WTC11 (cell line): ENCODE results near the gene RGN. TPM values are rescaled to one million over a fixed set of nuclear protein-coding genes. Genes with fewer than 3 reads are reported as not detected.
"Not testable (repeated sequence)": the region's sequence is repeated elsewhere in the genome, so short reads cannot be mapped to it uniquely, and the experiment has no call there.

Experiments
- ATAC-seq: fragments of 200-7000 bp; cut with Tn5 transposase; 2 replicates; pipeline ENCODE4 v1.10.0; 2021; ENCODE audit warnings: mild to moderate bottlenecking, moderate library complexity
- CTCF ChIA-PET: fragments of 300-600 bp; sonication (Branson Sonifier 250); formaldehyde crosslinking; loops from one replicate; lab custom pipeline; 2021; ENCODE audit warnings: antibody characterized with exemption; lab: Charles Lee
- POLR2A ChIA-PET: fragments of 350-600 bp; sonication (Branson Sonifier 250); formaldehyde crosslinking; loops from one replicate; lab custom pipeline; 2021; ENCODE audit warnings: antibody characterized with exemption; lab: Charles Lee
- DNase-seq: peaks from one replicate; pipeline ENCODE4 v3.0.0; 2021; ENCODE audit warnings: low spot score
- H3K27ac Mint-ChIP-seq: 2 replicates; pipeline ENCODE4 v1.8.0; 2021; ENCODE audit warnings: mixed read lengths
- H3K27me3 Mint-ChIP-seq: 2 replicates; pipeline ENCODE4 v1.8.0; 2021; ENCODE audit warnings: low read depth, mild to moderate bottlenecking, moderate library complexity, mixed read lengths
- H3K36me3 Mint-ChIP-seq: 2 replicates; pipeline ENCODE4 v1.8.0; 2021; ENCODE audit warnings: mixed read lengths
- H3K4me1 Mint-ChIP-seq: 2 replicates; pipeline ENCODE4 v1.8.0; 2022; ENCODE audit warnings: mixed read lengths
- H3K4me3 Mint-ChIP-seq: 2 replicates; pipeline ENCODE4 v1.8.0; 2021; ENCODE audit warnings: mild to moderate bottlenecking, moderate library complexity, mixed read lengths
- H3K9me3 Mint-ChIP-seq: 2 replicates; pipeline ENCODE4 v1.8.0; 2021; ENCODE audit warnings: mixed read lengths
- ATF6 ChIP-seq: sonication (generic); formaldehyde crosslinking; IDR thresholded peaks from 2 replicates; pipeline ENCODE4 v1.8.1; 2023; ENCODE audit warnings: mild to moderate bottlenecking, missing genetic modification reagents
- CBFB ChIP-seq: sonication (generic); formaldehyde crosslinking; IDR thresholded peaks from 2 replicates; pipeline ENCODE4 v1.8.1; 2022; ENCODE audit warnings: mild to moderate bottlenecking, low read depth, missing genetic modification reagents
- CREB1 ChIP-seq: sonication (generic); formaldehyde crosslinking; IDR thresholded peaks from 2 replicates; pipeline ENCODE4 v1.8.0; 2023; ENCODE audit warnings: mild to moderate bottlenecking, missing genetic modification reagents
- CTCF ChIP-seq: fragments of 200-600 bp; IDR thresholded peaks from 2 replicates; pipeline ENCODE4 v1.8.0; 2022; ENCODE audit warnings: antibody characterized with exemption
- ERG ChIP-seq: fragments of 250-450 bp; sonication (Bioruptor Pico); IDR thresholded peaks from 2 replicates; pipeline ENCODE4 v1.8.0; 2021; ENCODE audit warnings: mild to moderate bottlenecking
- ETV6 ChIP-seq: sonication (generic); formaldehyde crosslinking; IDR thresholded peaks from 2 replicates; pipeline ENCODE4 v1.8.1; 2022; ENCODE audit warnings: mild to moderate bottlenecking, missing genetic modification reagents
- FOXJ3 ChIP-seq: sonication (generic); formaldehyde crosslinking; IDR thresholded peaks from 2 replicates; pipeline ENCODE4 v1.9.0; 2021; ENCODE audit warnings: missing genetic modification reagents, mild to moderate bottlenecking, borderline replicate concordance
- FOXK1 ChIP-seq: sonication (generic); formaldehyde crosslinking; IDR thresholded peaks from 2 replicates; pipeline ENCODE4 v1.8.0; 2022; ENCODE audit warnings: mild to moderate bottlenecking, moderate library complexity, missing genetic modification reagents
- FOXP1 ChIP-seq: sonication (generic); formaldehyde crosslinking; IDR thresholded peaks from 2 replicates; pipeline ENCODE4 v1.8.0; 2022; ENCODE audit warnings: missing genetic modification reagents, mild to moderate bottlenecking, moderate library complexity, borderline replicate concordance
- GABPB1 ChIP-seq: sonication (generic); formaldehyde crosslinking; IDR thresholded peaks from 2 replicates; pipeline ENCODE4 v1.8.1; 2023; ENCODE audit warnings: mild to moderate bottlenecking, missing genetic modification reagents
- GRHL2 ChIP-seq: fragments of 250-450 bp; sonication (Bioruptor Pico); IDR thresholded peaks from 2 replicates; pipeline ENCODE4 v1.8.0; 2022; ENCODE audit warnings: mild to moderate bottlenecking, moderate library complexity; ENCODE audit not compliant: insufficient replicate concordance, severe bottlenecking
- JAZF1 ChIP-seq: fragments of 250-450 bp; sonication (Bioruptor Pico); IDR thresholded peaks from 2 replicates; pipeline ENCODE4 v1.9.0; 2021; ENCODE audit warnings: moderate library complexity, mild to moderate bottlenecking, inconsistent platforms
- JUN ChIP-seq: sonication (generic); formaldehyde crosslinking; IDR thresholded peaks from 2 replicates; pipeline ENCODE4 v1.8.0; 2023; ENCODE audit warnings: mild to moderate bottlenecking, missing genetic modification reagents
- MLX ChIP-seq: sonication (generic); formaldehyde crosslinking; IDR thresholded peaks from 2 replicates; pipeline ENCODE4 v1.8.1; 2023; ENCODE audit warnings: mild to moderate bottlenecking, missing genetic modification reagents, moderate library complexity
- NFYB ChIP-seq: sonication (generic); formaldehyde crosslinking; conservative IDR thresholded peaks from 2 replicates; pipeline ENCODE4 v1.8.0; 2022; ENCODE audit warnings: low read depth, missing genetic modification reagents
- NR3C1 ChIP-seq: sonication (generic); formaldehyde crosslinking; conservative IDR thresholded peaks from 2 replicates; pipeline ENCODE4 v1.8.1; 2023; ENCODE audit warnings: low read depth, mild to moderate bottlenecking, missing genetic modification reagents
- OVOL2 ChIP-seq: fragments of 250-450 bp; sonication (Bioruptor Pico); IDR thresholded peaks from 2 replicates; pipeline ENCODE4 v1.9.0; 2021; ENCODE audit warnings: mild to moderate bottlenecking, borderline replicate concordance
- TP53 ChIP-seq: sonication (generic); formaldehyde crosslinking; IDR thresholded peaks from 2 replicates; pipeline ENCODE4 v1.8.1; 2023; ENCODE audit warnings: mild to moderate bottlenecking, missing genetic modification reagents
- ZBTB21 ChIP-seq: sonication (generic); formaldehyde crosslinking; IDR thresholded peaks from 2 replicates; pipeline ENCODE4 v1.8.1; 2023; ENCODE audit warnings: mild to moderate bottlenecking, missing genetic modification reagents, borderline replicate concordance
- ZNF512 ChIP-seq: sonication (generic); formaldehyde crosslinking; IDR thresholded peaks from 2 replicates; pipeline ENCODE4 v1.8.1; 2022; ENCODE audit warnings: missing genetic modification reagents, borderline replicate concordance
- ZNF671 ChIP-seq: fragments of 250-450 bp; sonication (Bioruptor Pico); IDR thresholded peaks from 2 replicates; pipeline ENCODE4 v1.8.0; 2021; ENCODE audit warnings: mild to moderate bottlenecking
- total RNA-seq: library from RNA; stranded (reverse); gene quantifications from 3 replicates; pipeline ENCODE4 v1.2.3, GENCODE V29; 2021

The RGN gene
- total RNA-seq, 1 experiment from 2014 or later: 2.7 TPM

- TF ChIP-seq GRHL2 (CRISPR knock-in tag) (no peak), CTCF (no peak), GABPB1 (CRISPR knock-in tag) (no peak), ETV6 (CRISPR knock-in tag) (no peak), FOXK1 (CRISPR knock-in tag) (no peak), JUN (no peak), CBFB (no peak), CREB1 (CRISPR knock-in tag) (no peak)
Observed at GRCh38 chrX:47098338-47099094, 20.3 kb downstream of the RGN start (continued).

- DNase-seq (no peak), ATAC-seq (no peak)
- Mint-ChIP-seq H3K36me3 (no peaks in the 10 kb centered on the region), H3K4me3 (no peak overlapping the region), H3K27me3 (no peaks in the 10 kb centered on the region), H3K4me1 (peaks cover 16% of the 10 kb centered on the region), H3K27ac (no peak overlapping the region), H3K9me3 (peaks cover 11% of the 10 kb centered on the region)
- TF ChIP-seq NR3C1 (CRISPR knock-in tag) (no peak), TP53 (CRISPR knock-in tag) (no peak), ZBTB21 (CRISPR knock-in tag) (no peak), FOXP1 (no peak), ERG (CRISPR knock-in tag) (no peak), JAZF1 (CRISPR knock-in tag) (no peak)
- CTCF ChIA-PET: no interaction called here
- POLR2A ChIA-PET: no interaction called here
Observed at GRCh38 chrX:47101206-47101605, 23.0 kb downstream of the RGN start.

GRCh38 chrX:47110936-47111615, 32.8 kb downstream of the RGN start:
- H3K27ac Mint-ChIP-seq, H3K4me1 Mint-ChIP-seq, H3K36me3 Mint-ChIP-seq, H3K4me3 Mint-ChIP-seq, POLR2A ChIA-PET, H3K9me3 Mint-ChIP-seq, H3K27me3 Mint-ChIP-seq, ATAC-seq, CTCF ChIA-PET, DNase-seq: not testable (repeated sequence)

- POLR2A ChIA-PET: no interaction called here
- Mint-ChIP-seq H3K27me3 (no peaks in the 10 kb centered on the region; the same call in 1 of the 2 replicates), H3K36me3 (no peaks in the 10 kb centered on the region), H3K4me3 (no peak overlapping the region), H3K27ac (no peak overlapping the region), H3K9me3 (0 out of 2 replicates have a peak, but pooled peaks cover 3% of the 10 kb centered on the region), H3K4me1 (no peaks in the 10 kb centered on the region)
- ATAC-seq (peak; percentile 75), DNase-seq (no peak)
- CTCF ChIA-PET: no interaction called here
- TF ChIP-seq FOXJ3 (no peak), ATF6 (CRISPR knock-in tag) (no peak), MLX (CRISPR knock-in tag) (no peak), ZNF512 (CRISPR knock-in tag) (no peak), NFYB (CRISPR knock-in tag) (no peak), ZNF671 (CRISPR knock-in tag) (no peak), ZBTB21 (CRISPR knock-in tag) (no peak), OVOL2 (CRISPR knock-in tag) (no peak)
Observed at GRCh38 chrX:47112316-47112954, 34.2 kb downstream of the RGN start.
